ENCODE results near the gene DGAT2. TPM values are rescaled to one million over a fixed set of nuclear protein-coding genes. Genes with fewer than 3 reads are reported as not detected.

The DGAT2 gene
- total and polyA plus RNA-seq, 4 experiments from 2014 or later: 0.08 to 0.38 (median 0.26) TPM

DNA sequence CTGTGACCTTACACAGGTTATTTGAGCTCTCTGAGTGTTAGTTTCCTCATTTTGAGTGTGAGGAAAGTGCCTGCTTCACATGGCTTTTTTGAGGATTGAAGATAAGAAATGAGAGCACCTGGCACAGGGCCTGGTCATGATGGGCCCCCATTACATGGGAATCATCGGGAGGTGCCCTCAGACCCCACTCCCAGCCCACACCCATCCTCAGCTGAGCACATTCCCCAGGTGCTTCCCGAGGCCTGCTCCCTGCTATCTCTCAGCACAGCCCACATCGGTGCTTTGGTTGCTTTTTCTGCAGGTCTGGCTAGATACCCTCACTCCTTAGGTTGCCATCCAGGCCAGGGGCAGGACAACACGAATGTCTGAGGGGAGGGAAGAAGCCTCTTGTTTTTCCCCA, 16.6 kb downstream of the DGAT2 start:
- H3K4me3 Mint-ChIP-seq: no peak overlapping the region
- H3K27me3 Mint-ChIP-seq: no peaks in the 10 kb centered on the region

DNA sequence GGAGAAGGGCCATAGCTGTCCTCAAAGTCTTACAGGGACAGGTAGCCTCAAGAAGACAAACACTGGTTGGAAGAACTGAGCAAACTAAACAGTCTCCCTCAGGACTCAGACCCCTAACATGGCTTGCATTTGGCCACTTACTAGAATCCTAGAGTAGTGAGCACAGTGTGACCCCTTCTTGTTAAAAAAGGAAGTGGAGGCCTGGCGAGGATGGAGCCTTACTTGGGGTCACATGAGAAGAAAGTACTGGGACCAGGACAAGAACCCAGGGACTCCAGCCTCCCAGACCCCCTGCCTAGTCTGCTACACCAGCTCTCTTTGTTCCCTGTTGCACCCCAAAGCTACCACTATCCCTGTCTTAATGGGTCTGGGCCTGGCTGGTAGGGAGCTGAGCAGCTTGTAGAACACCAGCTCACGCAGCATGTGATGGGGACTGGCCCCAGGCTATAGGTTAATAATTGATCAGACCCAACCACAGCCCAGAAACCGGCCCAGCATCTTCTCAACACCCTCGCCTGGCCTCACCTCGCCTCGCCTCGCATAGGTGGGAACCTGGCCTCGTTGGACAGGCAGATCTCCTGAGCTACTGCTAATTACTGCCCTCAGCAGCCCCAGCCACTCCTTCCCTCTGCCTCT, 17.6 kb downstream of the DGAT2 start:
- no peak overlapping the region for H3K4me3 Mint-ChIP-seq
- Histone ChIP-seq H3K9me3 (ENCODE audit: control insufficient read depth in 1 of 2, low read length in 2 of 2) (no peaks in the 10 kb centered on the region), H3K27ac (ENCODE audit: low read depth, low read length) (no peak overlapping the region), H3K27me3 (ENCODE audit: insufficient read depth, low read length) (no peaks in the 10 kb centered on the region), H3K4me1 (ENCODE audit: insufficient read depth, low read length) (no peaks in the 10 kb centered on the region), H3K36me3 (ENCODE audit: insufficient read depth, low read length) (no peaks in the 10 kb centered on the region), H3K4me3 (ENCODE audit: low read length in 2 of 2) (no peak overlapping the region)
- CTCF ChIA-PET (ENCODE audit: partially characterized antibody): interaction anchor here (2.5 kb wide), 1 partner anchor 17 kb away, joined by 7 read pairs; no protein-coding TSS in a partner anchor
- no peaks in the 10 kb centered on the region for H3K4me1 Mint-ChIP-seq
- H3K27me3 Mint-ChIP-seq: no peaks in the 10 kb centered on the region
- H3K9me3 Mint-ChIP-seq: no peaks in the 10 kb centered on the region
- no peak overlapping the region for H3K27ac Mint-ChIP-seq
- POLR2A ChIA-PET (ENCODE audit: partially characterized antibody): no interaction called here
- intact Hi-C loops (cut with micrococcal nuclease): no loop called here
- no peaks in the 10 kb centered on the region for H3K36me3 Mint-ChIP-seq
- DNase-seq: no peak

More for the DNA sequence above, 16.6 kb downstream of the DGAT2 start:
- no peak overlapping the region for H3K4me3 ChIP-seq (ENCODE audit: low read length in 2 of 2)
- no peaks in the 10 kb centered on the region for H3K4me1 Mint-ChIP-seq
- no peak for DNase-seq
- H3K36me3 Mint-ChIP-seq: no peaks in the 10 kb centered on the region
- no peaks in the 10 kb centered on the region for H3K9me3 Mint-ChIP-seq
- H3K9me3 ChIP-seq (ENCODE audit: control insufficient read depth in 1 of 2, low read length in 2 of 2): no peaks in the 10 kb centered on the region
- CTCF ChIA-PET (ENCODE audit: partially characterized antibody): interaction anchor here (2.5 kb wide), 1 partner anchor 18 kb away, joined by 7 read pairs; no protein-coding TSS in a partner anchor
- H3K27ac ChIP-seq (ENCODE audit: low read depth, low read length): no peak overlapping the region
- H3K36me3 ChIP-seq (ENCODE audit: insufficient read depth, low read length): no peaks in the 10 kb centered on the region
- no peak overlapping the region for H3K27ac Mint-ChIP-seq
- intact Hi-C loops (cut with micrococcal nuclease): no loop called here
- no peaks in the 10 kb centered on the region for H3K27me3 ChIP-seq (ENCODE audit: insufficient read depth, low read length)
- H3K4me1 ChIP-seq (ENCODE audit: insufficient read depth, low read length): no peaks in the 10 kb centered on the region
- POLR2A ChIA-PET (ENCODE audit: partially characterized antibody): no interaction called here

GRCh38 chr11:75789521-75789920, 20.9 kb downstream of the DGAT2 start:
- intact Hi-C loops (cut with micrococcal nuclease): no loop called here
- CTCF ChIA-PET (ENCODE audit: partially characterized antibody): no interaction called here
- H3K27me3 ChIP-seq (ENCODE audit: insufficient read depth, low read length): no peaks in the 10 kb centered on the region
- no peaks in the 10 kb centered on the region for H3K36me3 ChIP-seq (ENCODE audit: insufficient read depth, low read length)
- H3K4me1 Mint-ChIP-seq: no peaks in the 10 kb centered on the region
- POLR2A ChIA-PET (ENCODE audit: partially characterized antibody): no interaction called here
- H3K27me3 Mint-ChIP-seq: no peaks in the 10 kb centered on the region
- H3K27ac ChIP-seq (ENCODE audit: low read depth, low read length): no peak overlapping the region
- H3K27ac Mint-ChIP-seq: no peak overlapping the region
- H3K4me1 ChIP-seq (ENCODE audit: insufficient read depth, low read length): no peaks in the 10 kb centered on the region
- H3K36me3 Mint-ChIP-seq: no peaks in the 10 kb centered on the region
- H3K4me3 Mint-ChIP-seq: no peak overlapping the region
- no peak for DNase-seq
- H3K4me3 ChIP-seq (ENCODE audit: low read length in 2 of 2): no peak overlapping the region
- H3K9me3 Mint-ChIP-seq: no peaks in the 10 kb centered on the region
- no peaks in the 10 kb centered on the region for H3K9me3 ChIP-seq (ENCODE audit: control insufficient read depth in 1 of 2, low read length in 2 of 2)

DNA sequence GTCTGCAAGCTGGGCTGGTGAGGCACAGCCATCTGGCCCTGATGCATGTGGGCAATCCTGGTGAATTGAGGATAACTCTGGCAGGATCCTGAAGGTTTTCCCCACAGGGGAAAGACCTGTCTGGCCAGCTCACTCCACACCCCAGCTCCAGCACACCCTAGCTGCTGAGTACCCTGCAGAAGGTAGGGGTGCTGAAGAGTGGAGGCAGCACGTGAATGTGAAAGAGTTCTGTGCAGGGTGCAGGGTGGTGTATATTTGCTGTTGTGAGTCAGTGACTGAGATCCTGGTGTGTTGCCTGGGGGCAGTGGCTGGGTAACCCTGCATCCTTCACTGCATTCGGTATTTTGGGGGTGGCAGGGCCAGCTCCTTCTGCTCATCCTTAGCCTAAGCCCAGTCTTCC, 22.4 kb downstream of the DGAT2 start:
- ChIA-PET POLR2A (ENCODE audit: partially characterized antibody) (no interaction called here), CTCF (ENCODE audit: partially characterized antibody) (interaction anchor here (0.9 kb wide), 1 partner anchor 11 kb away, joined by 3 read pairs; no protein-coding TSS in a partner anchor)
- no peak overlapping the region for H3K27ac ChIP-seq (ENCODE audit: low read depth, low read length)
- no peaks in the 10 kb centered on the region for H3K9me3 ChIP-seq (ENCODE audit: control insufficient read depth in 1 of 2, low read length in 2 of 2)
- intact Hi-C loops (cut with micrococcal nuclease): no loop called here
- Mint-ChIP-seq H3K9me3 (no peaks in the 10 kb centered on the region), H3K27ac (peak overlapping the region in 1 of 7 donors; percentile 19), H3K36me3 (no peaks in the 10 kb centered on the region), H3K27me3 (no peaks in the 10 kb centered on the region), H3K4me1 (no peaks in the 10 kb centered on the region), H3K4me3 (no peak overlapping the region)
- no peak overlapping the region for H3K4me3 ChIP-seq (ENCODE audit: low read length in 2 of 2)
- H3K36me3 ChIP-seq (ENCODE audit: insufficient read depth, low read length): no peaks in the 10 kb centered on the region
- DNase-seq: no peak
- H3K27me3 ChIP-seq (ENCODE audit: insufficient read depth, low read length): no peaks in the 10 kb centered on the region
- H3K4me1 ChIP-seq (ENCODE audit: insufficient read depth, low read length): no peaks in the 10 kb centered on the region

DNA sequence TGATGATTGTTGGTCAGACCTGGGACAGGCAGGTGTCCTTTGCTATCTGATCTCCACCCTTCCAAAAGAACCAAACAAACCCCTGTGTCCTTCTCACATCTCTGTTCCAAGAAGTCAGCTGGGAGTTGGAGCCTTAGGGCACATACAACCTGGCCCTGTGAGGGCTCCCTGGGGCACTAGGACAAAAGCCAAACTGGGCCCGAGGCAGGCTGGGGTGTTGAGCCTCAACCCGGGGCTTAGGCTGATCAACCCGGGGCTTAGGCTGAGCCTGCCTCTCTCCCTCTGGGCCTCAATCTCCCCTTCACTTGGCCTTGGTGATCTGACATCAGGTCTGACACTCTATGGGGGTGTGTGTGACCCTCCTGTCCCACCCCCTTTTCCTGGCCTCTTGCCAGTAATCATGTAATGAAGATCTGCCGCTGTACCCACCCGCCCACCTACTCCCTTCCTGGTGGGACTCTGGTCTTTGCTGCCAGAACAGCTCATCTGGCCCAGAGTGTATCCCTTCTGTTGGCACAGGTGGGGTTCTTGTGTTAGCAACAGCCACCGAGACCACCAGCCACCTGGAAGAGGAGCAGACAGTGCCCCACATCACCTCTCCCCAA, 23.7 kb downstream of the DGAT2 start:
- H3K36me3 ChIP-seq (ENCODE audit: insufficient read depth, low read length): no peaks in the 10 kb centered on the region
- no peaks in the 10 kb centered on the region for H3K36me3 Mint-ChIP-seq
- H3K4me3 ChIP-seq (ENCODE audit: low read length in 2 of 2): no peak overlapping the region
- no peaks in the 10 kb centered on the region for H3K9me3 ChIP-seq (ENCODE audit: control insufficient read depth in 1 of 2, low read length in 2 of 2)
- no peak overlapping the region for H3K27ac ChIP-seq (ENCODE audit: low read depth, low read length)
- H3K27me3 Mint-ChIP-seq: no peaks in the 10 kb centered on the region
- no peak overlapping the region for H3K4me3 Mint-ChIP-seq
- peak overlapping the region in 1 of 7 donors; percentile 56 for H3K27ac Mint-ChIP-seq
- H3K4me1 ChIP-seq (ENCODE audit: insufficient read depth, low read length): no peaks in the 10 kb centered on the region
- intact Hi-C loops (cut with micrococcal nuclease): no loop called here
- ChIA-PET CTCF (ENCODE audit: partially characterized antibody) (interaction anchor here (0.9 to 1.0 kb wide), 2 partner anchors 9 to 11 kb away, joined by 3 to 4 read pairs; no protein-coding TSS in a partner anchor), POLR2A (ENCODE audit: partially characterized antibody) (no interaction called here)
- H3K4me1 Mint-ChIP-seq: no peaks in the 10 kb centered on the region
- H3K27me3 ChIP-seq (ENCODE audit: insufficient read depth, low read length): no peaks in the 10 kb centered on the region
- H3K9me3 Mint-ChIP-seq: no peaks in the 10 kb centered on the region
- no peak for DNase-seq

DNA sequence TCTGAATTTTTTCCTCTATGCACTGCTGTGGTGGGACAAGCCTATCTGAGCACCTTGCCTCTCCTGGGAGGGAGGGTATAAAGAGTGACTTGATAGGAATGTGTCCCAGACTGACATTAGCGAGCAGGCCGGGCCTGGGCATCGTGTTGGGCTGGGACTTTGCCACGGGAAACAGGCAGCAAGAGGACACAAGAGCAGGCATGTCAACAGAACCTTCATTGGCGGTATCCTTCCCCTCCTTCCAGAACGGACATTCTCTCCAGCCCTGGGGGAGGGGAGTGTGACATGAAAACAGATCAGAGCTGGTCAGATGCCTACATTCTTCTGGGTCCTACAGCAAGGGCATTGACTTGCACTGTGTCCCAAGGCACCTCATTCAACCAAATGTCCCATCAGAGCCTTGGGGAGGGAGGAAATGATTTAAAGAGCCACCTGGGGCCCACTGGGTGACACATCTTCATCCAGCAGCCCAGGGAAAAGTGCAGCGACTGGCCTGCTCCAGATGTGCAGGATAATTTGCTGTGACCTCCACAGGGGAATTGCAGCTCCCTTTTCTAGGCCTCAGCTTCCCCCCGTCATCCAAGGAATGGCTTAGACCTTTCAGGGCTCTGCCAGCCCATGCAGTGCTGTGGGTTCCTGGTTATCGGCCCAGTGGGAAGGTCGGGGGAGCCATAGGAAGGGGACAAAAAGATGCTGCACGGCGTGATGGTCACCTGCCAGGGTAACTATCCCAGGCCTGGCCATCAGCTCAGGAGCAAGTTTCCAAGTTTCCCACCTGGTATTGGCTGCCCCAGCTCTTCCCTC, 24.6 kb downstream of the DGAT2 start:
- Mint-ChIP-seq H3K27me3 (no peaks in the 10 kb centered on the region), H3K4me1 (no peaks in the 10 kb centered on the region), H3K4me3 (no peak overlapping the region), H3K36me3 (no peaks in the 10 kb centered on the region), H3K9me3 (no peaks in the 10 kb centered on the region), H3K27ac (no peak overlapping the region)
- POLR2A ChIA-PET (ENCODE audit: partially characterized antibody): no interaction called here
- no peak overlapping the region for H3K4me3 ChIP-seq (ENCODE audit: low read length in 2 of 2)
- H3K27me3 ChIP-seq (ENCODE audit: insufficient read depth, low read length): no peaks in the 10 kb centered on the region
- no peak for DNase-seq
- H3K9me3 ChIP-seq (ENCODE audit: control insufficient read depth in 1 of 2, low read length in 2 of 2): no peaks in the 10 kb centered on the region
- no peak overlapping the region for H3K27ac ChIP-seq (ENCODE audit: low read depth, low read length)
- CTCF ChIA-PET (ENCODE audit: partially characterized antibody): interaction anchor here (0.9 to 1.7 kb wide), 3 partner anchors 8 to 10 kb away, joined by 3 to 11 read pairs (median 4); no protein-coding TSS in a partner anchor
- intact Hi-C loops (cut with micrococcal nuclease): no loop called here
- no peaks in the 10 kb centered on the region for H3K4me1 ChIP-seq (ENCODE audit: insufficient read depth, low read length)
- H3K36me3 ChIP-seq (ENCODE audit: insufficient read depth, low read length): no peaks in the 10 kb centered on the region

GRCh38 chr11:75793966-75794365, 25.4 kb downstream of the DGAT2 start:
- Histone ChIP-seq H3K36me3 (ENCODE audit: insufficient read depth, low read length) (no peaks in the 10 kb centered on the region), H3K27me3 (ENCODE audit: insufficient read depth, low read length) (no peaks in the 10 kb centered on the region), H3K27ac (ENCODE audit: low read depth, low read length) (no peak overlapping the region), H3K9me3 (ENCODE audit: control insufficient read depth in 1 of 2, low read length in 2 of 2) (no peaks in the 10 kb centered on the region), H3K4me1 (ENCODE audit: insufficient read depth, low read length) (no peaks in the 10 kb centered on the region), H3K4me3 (ENCODE audit: low read length in 2 of 2) (no peak overlapping the region)
- ChIA-PET POLR2A (ENCODE audit: partially characterized antibody) (no interaction called here), CTCF (ENCODE audit: partially characterized antibody) (interaction anchor here (1.7 kb wide), 1 partner anchor 9 kb away, joined by 11 read pairs; no protein-coding TSS in a partner anchor)
- no peaks in the 10 kb centered on the region for H3K27me3 Mint-ChIP-seq
- H3K36me3 Mint-ChIP-seq: no peaks in the 10 kb centered on the region
- H3K27ac Mint-ChIP-seq: peak overlapping the region in 1 of 7 donors; percentile 17
- intact Hi-C loops (cut with micrococcal nuclease): no loop called here
- peaks cover 0 to 2% (median 0%) of the 10 kb centered on the region in 4 donors for H3K4me1 Mint-ChIP-seq
- DNase-seq: no peak
- no peak overlapping the region for H3K4me3 Mint-ChIP-seq
- no peaks in the 10 kb centered on the region for H3K9me3 Mint-ChIP-seq

Measured in CD4-positive, alpha-beta memory T cell (primary cell).